WERI-Rb-1 (cell line): Measurements from ENCODE around the gene LRRC10B.

ENCODE experiments used
- DNase-seq: peaks from one replicate; pipeline ENCODE4 v3.0.0-alpha.2; 2020
- H3K27ac ChIP-seq: fragments of 250-450 bp; sonication (Bioruptor Pico); 2 replicates; pipeline ENCODE4 v1.5.1; 2020; ENCODE audit warnings: mild to moderate bottlenecking, moderate library complexity
- H3K27me3 ChIP-seq: fragments of 250-450 bp; sonication (Bioruptor Pico); 2 replicates; pipeline ENCODE4 v1.5.1; 2021; ENCODE audit warnings: mild to moderate bottlenecking, low read depth, moderate library complexity; ENCODE audit not compliant: insufficient read depth, severe bottlenecking
- H3K36me3 ChIP-seq: fragments of 250-450 bp; sonication (Bioruptor Pico); 2 replicates; pipeline ENCODE4 v1.5.1; 2020; ENCODE audit warnings: mild to moderate bottlenecking, moderate library complexity
- H3K4me3 ChIP-seq: 2 replicates; pipeline ENCODE4 v1.5.1; 2011; ENCODE audit warnings: low read depth, mild to moderate bottlenecking, control low read depth, low read length
- H3K9me3 ChIP-seq: fragments of 250-450 bp; sonication (Bioruptor Pico); 2 replicates; pipeline ENCODE4 v1.5.1; 2021; ENCODE audit warnings: mild to moderate bottlenecking, moderate library complexity; ENCODE audit not compliant: severe bottlenecking
- TF ChIP-seq, protein P1 (sequence below): IDR thresholded peaks from 2 replicates; pipeline ENCODE4 v1.5.1; 2011; ENCODE audit warnings: low read depth, mild to moderate bottlenecking, control low read depth, inconsistent platforms, low read length

LRRC10B gene

DNA sequence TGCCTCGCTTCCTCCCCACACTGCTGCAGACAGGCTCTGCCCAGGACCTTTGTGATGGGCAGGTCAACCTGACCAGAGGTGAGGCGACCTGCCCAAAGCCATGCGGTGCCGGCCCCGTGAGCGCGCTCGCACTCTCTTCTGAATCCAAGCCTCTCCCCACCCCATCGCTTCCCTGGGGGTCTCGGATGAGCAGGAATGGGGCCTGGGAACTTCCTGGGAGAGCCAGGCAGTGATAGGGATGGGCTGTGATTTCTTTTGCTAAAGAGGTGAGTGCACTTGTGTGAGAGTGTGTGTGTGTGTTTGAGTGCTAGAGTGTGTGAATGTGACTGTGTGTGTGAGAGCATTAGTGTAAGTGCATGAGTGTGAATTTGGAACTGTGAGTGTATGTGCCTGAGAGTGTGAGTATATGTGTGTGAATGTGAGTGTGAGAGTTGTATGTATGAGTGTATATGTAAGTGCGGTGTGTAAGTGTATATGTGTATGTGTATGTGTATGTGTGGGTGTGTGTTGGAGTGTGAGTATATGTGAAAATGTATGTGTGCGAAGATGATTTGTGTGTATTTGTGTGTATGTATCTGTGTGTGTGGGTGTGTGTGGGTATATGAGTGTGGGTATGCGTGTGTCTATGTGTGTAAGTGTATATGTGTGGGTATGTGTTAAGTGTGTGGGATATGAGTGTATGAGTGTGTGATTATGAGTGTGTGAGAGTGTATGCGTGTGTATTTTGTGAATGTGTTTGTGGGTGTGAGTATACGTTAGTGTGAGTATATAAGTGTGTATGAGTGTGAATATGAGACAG lies 11.7 kb upstream of the LRRC10B start:
- H3K27me3 ChIP-seq: no peaks in the 10 kb centered on the region
- no peaks in the 10 kb centered on the region for H3K9me3 ChIP-seq
- peak overlapping the region; percentile 53 for H3K4me3 ChIP-seq
- no peaks in the 10 kb centered on the region for H3K36me3 ChIP-seq
- peak overlapping the region; percentile 73 for H3K27ac ChIP-seq
- DNase-seq: no peak
- TF ChIP-seq, protein P1, sequence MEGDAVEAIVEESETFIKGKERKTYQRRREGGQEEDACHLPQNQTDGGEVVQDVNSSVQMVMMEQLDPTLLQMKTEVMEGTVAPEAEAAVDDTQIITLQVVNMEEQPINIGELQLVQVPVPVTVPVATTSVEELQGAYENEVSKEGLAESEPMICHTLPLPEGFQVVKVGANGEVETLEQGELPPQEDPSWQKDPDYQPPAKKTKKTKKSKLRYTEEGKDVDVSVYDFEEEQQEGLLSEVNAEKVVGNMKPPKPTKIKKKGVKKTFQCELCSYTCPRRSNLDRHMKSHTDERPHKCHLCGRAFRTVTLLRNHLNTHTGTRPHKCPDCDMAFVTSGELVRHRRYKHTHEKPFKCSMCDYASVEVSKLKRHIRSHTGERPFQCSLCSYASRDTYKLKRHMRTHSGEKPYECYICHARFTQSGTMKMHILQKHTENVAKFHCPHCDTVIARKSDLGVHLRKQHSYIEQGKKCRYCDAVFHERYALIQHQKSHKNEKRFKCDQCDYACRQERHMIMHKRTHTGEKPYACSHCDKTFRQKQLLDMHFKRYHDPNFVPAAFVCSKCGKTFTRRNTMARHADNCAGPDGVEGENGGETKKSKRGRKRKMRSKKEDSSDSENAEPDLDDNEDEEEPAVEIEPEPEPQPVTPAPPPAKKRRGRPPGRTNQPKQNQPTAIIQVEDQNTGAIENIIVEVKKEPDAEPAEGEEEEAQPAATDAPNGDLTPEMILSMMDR: no peak

DNA sequence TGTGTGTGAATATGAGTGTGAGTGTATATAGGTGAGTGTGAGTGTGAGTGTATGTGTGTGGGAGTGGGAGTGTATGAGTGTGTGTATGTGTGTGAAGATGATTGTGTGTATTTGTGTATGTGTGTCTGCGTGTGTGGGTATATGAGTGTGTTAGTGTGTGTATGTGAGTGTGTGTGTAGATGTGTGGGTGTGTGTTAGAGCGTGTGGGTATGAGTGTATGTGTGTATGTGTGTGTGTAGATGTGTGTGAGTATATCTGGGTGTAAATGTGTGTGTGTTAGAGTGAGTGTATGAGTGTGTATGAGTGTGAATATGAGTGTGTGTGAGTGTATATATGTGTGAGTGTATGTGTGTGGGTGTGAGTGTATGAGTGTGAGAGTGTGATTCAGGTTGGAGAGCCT lies 11.1 kb upstream of the LRRC10B start:
- TF ChIP-seq, protein P1: no peak
- Histone ChIP-seq H3K4me3 (no peak overlapping the region), H3K36me3 (no peaks in the 10 kb centered on the region), H3K9me3 (no peaks in the 10 kb centered on the region), H3K27ac (no peak overlapping the region), H3K27me3 (no peaks in the 10 kb centered on the region)
- no peak for DNase-seq

DNA sequence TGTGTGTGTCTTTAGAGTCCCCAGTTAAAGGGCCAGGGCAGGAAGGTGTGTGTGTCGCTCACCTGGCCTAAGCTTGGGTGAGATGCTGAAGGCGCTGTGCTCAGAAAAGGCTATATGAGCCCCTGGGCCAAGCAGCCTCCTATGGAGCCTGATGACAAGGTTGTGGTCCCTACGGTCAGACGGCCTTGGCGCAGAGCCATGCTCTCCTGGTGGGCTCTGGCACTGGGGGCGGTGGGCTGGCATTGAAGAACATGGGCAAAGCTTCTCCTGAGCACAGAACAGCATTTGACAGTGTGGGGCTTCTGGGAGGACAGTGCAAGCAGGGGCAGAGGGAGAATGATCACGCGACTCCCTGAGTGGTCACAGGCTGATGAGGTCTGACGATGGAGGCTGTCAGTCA lies 10.7 kb upstream of the LRRC10B start:
- no peak overlapping the region for H3K4me3 ChIP-seq
- no peaks in the 10 kb centered on the region for H3K27me3 ChIP-seq
- no peaks in the 10 kb centered on the region for H3K9me3 ChIP-seq
- TF ChIP-seq, protein P1: no peak
- no peak overlapping the region; the same call in 1 of the 2 replicates for H3K27ac ChIP-seq
- no peaks in the 10 kb centered on the region for H3K36me3 ChIP-seq
- DNase-seq: no peak

DNA sequence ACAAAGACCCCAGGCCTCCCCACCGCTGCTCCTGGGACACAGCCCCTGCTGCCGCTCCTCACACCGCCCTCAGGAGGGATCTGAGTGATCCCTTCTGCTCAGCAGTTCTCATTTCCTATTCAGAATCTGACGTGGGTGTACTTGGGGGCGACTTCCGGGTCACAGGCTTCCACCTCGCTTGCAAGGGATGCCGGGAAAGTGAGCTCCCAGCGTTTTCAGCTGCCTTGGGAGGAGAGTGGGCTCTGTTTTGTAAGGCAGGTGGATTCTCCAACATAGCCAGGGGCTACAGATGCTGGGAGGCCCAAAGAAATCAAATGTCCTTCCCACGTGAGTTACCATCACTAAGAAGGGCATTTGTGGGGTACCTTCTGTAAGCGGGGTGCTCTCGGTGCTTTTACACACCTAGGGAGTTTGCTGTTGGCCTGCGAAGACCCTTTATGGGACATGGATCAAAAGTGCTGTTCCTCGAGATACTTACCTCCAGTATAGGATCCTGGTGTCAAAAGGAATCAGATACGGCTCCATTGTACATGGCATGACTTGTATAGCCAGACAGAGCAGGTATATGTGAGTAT lies 9.7 kb upstream of the LRRC10B start:
- Histone ChIP-seq H3K27ac (no peak overlapping the region), H3K27me3 (no peaks in the 10 kb centered on the region), H3K36me3 (no peaks in the 10 kb centered on the region), H3K4me3 (no peak overlapping the region), H3K9me3 (no peaks in the 10 kb centered on the region)
- DNase-seq: no peak
- TF ChIP-seq, protein P1: no peak

DNA sequence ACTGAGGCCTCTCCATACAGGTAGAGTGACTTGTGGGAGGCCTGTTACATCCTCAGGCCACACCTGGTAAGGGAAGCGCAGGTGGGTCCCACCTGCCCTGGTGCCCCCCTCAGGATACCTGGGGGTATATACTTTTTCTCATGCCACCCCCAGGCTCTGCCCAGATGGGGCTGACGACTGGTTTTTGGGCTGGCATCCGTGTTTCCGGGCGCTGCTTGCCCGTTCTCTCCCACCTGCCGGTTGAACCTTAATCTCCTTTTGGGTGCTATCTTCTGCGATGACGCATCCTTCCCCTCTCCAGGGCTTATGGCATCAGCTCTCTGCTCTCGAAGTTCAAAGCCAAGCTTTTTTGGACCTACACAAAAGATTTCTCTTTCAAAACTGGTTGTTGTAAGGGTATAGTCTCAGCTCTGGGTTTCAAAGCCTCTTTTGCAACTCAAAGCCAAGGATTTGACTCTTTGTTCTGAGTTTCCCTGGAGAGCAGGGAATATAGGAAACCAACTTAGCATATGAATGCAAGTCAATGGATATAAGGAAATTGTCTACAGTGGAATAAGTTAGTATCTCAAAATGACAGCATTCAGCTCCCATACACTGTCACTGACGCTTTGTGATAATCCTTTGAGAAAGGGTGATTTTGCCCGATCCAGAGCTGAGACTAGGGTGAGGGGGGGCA lies 8.6 kb upstream of the LRRC10B start:
- no peak for DNase-seq
- Histone ChIP-seq H3K36me3 (no peaks in the 10 kb centered on the region), H3K4me3 (no peak overlapping the region), H3K27me3 (no peaks in the 10 kb centered on the region), H3K9me3 (no peaks in the 10 kb centered on the region), H3K27ac (no peak overlapping the region)
- TF ChIP-seq, protein P1: no peak
